Superior temporal gyrus (tissue), 1 donor: ENCODE data around the gene CELF1.

Source experiments
- DNase-seq: peaks from one replicate; pipeline ENCODE4 v3.0.0-alpha.2; 2016; ENCODE audit errors: extremely low spot score

The CELF1 gene

DNA sequence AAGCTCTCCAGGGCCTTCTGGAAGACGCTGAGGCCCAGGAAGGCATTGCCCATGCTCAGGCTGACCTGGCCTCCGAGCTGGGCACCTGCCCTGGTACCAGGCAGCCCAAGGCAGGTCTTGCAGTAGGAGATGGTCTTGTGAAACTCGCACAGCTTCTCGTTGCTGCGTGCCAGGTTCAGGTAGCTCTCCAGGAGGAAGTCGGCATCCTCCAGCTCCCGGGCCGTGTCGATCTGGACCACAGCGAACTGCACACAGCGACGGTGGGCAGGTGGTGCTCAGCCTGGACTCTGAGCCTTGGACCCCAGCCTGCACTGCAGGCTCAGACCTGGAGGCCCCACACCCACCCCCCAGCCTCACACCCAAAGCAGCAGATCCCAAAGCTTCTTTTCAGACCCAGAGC is 105.0 kb downstream of the CELF1 start:
- DNase-seq, result no peak

GRCh38 chr11:47446833-47447232 is 106.1 kb downstream of the CELF1 start:
- DNase-seq, result no peak

GRCh38 chr11:47445840-47446239 is 107.1 kb downstream of the CELF1 start:
- DNase-seq, result no peak

GRCh38 chr11:47443817-47444216 is 109.1 kb downstream of the CELF1 start:
- no peak for DNase-seq

DNA sequence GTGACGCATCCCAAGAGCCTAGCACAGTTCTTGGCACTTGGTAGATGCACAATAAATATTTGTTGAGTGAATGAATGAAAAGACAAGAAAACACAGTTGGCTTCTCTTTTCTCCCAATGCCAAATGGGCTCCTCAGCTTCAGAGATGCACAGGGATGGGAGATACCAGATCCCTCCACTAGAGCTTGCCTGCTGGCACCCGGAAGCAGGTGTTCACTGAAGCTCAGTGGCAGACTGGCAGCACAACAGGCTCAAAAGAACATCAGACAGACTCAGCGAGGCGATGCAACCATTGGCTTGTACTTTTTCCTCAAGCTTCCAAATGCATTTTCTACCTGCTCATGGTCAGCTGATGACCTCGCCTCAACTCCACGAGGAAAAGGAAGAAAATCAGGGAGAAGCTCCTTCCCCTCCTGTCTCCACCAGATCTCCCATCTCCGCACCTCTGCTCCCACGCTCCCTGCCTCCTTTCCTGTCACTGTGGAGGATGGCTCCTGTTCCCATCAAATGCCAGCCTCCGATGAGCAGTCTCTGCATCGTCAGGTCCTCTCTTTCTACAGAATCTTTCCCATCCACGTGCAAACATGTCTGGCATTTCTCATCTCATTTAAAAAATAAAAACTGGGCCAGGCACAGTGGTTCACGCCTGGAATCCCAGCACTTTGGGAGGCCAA is 109.8 kb downstream of the CELF1 start:
- DNase-seq, result peak; percentile 30

DNA sequence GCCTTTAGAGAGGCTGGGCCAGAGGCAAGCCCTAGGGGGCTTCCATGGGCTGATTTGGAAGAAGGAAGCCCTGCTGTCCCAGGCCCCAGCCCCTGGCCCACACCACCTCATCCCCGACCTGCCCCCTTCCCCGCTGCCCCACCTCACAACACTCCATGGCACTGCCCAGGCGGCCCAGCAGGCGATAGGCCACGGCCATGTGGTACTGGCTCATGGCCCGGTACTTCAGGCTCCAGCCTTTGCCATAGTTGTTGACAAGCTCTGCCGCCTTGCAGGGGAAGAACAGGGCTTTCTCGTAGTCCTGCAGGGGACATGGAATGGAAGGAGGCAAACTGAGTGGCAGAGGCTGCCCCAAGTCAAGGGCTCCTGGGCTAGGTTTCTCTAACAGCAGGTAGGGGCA is 110.4 kb downstream of the CELF1 start:
- DNase-seq, result peak; percentile 38

GRCh38 chr11:47441421-47441820 is 111.5 kb downstream of the CELF1 start:
- no peak for DNase-seq

DNA sequence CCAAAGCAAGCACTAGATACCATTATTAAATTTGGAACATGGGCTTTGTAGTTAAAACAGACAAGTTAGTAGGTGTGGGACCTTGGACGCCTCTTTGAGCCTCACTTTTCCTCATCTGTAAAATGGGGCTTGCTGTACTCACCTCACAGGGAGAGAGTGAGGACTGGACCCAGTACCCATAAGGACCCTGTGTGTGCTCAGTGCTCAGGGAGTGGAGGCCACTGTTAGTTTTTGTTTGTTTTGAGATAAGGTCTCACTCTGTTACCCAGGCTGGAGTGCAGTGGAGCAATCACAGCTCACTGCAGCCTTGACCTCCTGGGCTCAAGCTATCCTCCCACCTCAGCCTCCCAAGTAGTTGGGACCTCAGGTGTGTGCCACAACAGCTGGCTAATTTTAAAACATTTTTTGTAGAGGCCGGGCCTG is 112.9 kb downstream of the CELF1 start:
- no peak for DNase-seq

DNA sequence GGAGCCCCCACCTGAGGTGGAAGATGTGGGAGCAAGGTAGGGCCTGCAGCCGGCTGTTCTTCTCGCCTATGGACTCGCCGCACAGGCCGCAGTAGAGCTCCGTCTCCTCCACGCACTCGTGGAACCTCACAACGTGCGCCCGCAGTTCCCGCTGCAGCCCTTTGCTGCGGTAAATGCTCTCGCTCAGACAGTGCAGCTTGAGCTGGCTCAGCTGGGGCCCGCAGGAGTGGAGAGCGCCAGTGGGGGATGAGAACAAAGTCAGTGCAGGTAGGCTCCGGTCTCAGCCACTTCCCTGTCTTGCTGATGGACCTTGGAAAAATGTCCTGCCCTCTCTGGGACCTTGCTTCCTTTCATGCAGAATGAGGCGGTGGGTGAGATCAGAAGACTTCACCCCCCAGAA is 114.2 kb downstream of the CELF1 start:
- no peak for DNase-seq

- no peak for DNase-seq
These were observed 115.0 kb downstream of the CELF1 start for GRCh38 chr11:47437746-47438418.

- DNase-seq, result no peak
These were observed 115.7 kb downstream of the CELF1 start for GRCh38 chr11:47437218-47437745.

DNA sequence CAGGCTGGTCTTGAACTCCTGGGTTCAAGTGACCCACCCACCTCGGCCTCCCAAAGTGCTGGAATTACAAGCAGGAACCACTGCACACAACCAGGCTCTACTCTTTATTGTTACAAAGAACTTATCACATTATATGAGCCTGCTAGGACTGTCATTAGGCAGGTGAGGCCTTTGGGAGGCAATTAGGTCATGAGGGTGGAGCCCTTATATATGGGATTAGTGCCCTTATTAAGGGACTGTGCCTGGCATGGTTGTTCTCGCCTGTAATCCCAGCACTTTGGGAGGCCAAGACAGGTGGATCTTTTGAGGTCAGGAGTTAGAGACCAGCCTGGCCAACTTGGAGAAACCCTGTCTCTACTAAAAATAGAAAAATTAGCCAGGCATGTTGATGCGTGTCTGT is 116.2 kb downstream of the CELF1 start:
- no peak for DNase-seq

GRCh38 chr11:47435687-47436086 is 117.2 kb downstream of the CELF1 start:
- DNase-seq, result no peak

DNA sequence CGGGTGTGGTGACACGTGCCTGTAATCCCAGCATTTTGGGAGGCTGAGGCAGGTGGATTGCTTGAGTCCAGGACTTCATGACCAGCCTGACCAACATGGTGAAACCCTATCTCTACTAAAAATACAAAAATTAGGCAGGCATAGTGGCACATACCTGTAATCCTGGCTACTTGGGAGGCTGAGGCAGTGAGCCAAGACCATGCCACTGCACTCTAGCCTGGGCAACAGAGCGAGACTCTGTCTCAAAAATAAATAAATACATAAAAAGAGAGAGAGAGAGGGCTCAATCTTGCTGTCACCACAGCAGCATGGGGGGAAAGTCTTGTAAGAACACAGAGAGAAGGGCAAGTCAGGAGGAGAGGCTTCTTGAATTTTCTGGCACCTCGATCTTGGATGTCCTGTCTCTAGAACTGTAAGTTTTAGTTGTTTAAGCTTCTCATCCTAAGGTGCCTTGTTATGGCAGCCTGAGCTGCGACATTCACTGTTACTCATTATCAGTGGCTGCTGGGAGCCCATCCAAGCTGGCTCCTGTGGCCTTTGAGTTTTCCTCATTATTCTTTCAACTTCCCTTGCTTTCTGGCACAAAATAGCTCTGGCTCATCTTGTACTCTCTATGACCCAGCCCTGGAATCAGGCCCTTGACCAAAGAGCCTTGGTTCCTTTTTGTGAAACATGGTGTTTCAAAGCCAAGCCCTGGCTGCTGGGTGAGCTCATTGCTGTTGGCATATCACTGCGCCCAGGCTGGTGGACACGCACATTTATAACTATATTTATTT is 118.7 kb downstream of the CELF1 start:
- no peak for DNase-seq

- no peak for DNase-seq
These were observed 119.8 kb downstream of the CELF1 start for GRCh38 chr11:47433157-47433556.

- no peak for DNase-seq
These were observed 121.4 kb downstream of the CELF1 start for GRCh38 chr11:47431356-47432083.

DNA sequence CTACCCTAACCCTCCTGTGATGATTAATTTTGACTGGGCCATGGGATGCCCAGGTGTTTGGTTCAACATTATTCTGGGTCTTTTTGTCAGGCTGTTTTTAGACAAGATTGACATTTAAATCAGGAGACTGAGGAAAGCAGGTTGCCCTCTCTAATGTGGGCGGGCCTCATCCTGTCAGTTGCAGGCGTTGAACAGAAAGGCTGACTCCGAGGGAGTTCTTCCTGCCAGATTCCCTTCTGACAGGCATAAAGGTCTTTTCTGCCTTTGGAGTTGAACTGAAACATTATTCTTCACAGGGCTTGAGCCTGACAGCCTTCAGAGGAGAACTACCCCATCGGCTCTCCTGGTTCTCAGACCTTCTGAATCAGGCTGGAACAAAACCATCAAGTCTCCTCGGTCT is 122.4 kb downstream of the CELF1 start:
- DNase-seq, result no peak

DNA sequence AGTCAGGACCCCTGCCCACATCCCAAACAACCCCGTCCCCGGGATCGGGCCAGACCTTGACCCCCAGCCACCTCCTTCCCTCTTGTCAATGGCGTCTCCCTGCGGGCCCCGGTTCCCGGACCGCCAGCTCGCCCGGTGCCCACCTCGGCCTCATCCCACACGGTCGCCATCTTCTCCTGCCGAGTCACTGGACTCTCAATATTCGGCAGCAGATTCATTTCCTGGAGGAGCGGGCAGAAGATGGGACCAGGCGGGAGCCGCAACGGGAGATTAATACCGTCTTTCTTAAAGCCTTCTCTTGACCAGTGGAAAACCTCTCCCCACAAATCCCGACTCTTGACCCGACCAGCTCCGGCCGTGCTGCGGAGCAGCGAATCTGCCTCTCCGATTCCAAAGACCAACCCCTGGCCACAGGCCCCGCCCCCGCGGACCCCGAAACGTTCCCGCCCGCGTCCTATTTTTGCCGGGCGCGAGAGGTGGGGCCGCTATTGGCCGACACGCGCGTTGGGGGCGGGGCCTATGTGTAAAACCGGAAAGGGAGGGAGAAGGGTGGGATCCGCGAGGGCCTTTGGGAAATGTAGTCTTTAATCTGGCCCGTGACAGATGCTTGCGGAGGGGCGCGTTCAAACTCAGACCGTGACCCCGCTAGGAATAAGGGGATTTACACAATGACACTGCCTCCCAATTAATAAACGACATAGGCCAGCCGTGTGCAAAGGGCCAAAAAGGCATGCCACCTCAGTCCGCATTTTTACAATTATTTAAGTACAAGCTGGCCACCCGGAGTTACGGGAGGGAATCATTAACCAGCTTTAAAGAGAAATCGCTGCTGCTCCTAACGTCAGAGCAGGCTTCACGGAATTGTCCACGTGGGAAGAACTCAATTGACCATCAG is 126.6 kb downstream of the CELF1 start, which contains the start of gene PSMC3:
TSS of gene PSMC3 (minus strand) at position 378 of the 895 bp plus-strand sequence. CDS start at position 218, 160 bp downstream.
- DNase-seq, result peak; percentile 98

GRCh38 chr11:47425611-47426010 is 127.3 kb downstream of the CELF1 start:
- no peak for DNase-seq

DNA sequence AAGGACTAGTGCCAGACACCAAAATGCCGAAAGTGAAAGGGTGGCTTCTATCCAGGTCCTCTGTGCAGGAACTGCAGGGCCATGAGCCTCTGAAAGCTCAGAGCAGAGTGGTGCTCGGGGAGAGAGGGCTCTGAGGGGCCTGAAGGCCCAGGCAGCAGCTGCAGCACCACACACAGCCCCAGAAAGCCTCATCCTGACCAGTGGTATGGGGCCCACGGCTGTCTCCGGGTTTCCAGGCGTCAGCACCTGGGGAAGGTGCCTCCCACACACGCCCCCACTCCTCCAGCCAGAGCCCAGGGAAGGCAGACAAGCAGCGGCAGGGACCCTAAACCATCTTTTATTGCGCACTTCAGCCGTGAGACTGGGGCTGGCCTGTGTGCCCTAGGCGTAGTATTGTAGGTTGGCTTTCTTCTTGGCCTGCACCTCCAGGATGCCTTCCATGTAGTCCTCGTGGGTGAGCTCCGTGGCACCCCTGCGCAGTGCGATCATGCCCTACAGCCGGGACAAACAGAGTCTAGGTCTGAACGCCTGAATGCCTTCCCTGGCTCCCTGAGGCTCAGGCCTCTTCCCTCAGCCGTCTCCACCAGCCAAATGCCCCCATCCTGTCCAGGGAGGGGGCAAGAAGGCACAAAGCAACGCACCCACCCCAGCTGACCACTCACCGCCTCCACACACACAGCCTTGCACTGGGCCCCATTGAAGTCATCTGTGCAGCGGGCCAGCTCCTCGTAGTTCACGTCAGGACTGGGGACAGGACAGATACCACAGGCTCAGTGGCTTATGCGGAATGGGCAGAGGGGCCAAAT is 134.3 kb downstream of the CELF1 start:
- DNase-seq, result no peak
